Measurements from ENCODE around the gene DTNA.

Gene DTNA

DNA sequence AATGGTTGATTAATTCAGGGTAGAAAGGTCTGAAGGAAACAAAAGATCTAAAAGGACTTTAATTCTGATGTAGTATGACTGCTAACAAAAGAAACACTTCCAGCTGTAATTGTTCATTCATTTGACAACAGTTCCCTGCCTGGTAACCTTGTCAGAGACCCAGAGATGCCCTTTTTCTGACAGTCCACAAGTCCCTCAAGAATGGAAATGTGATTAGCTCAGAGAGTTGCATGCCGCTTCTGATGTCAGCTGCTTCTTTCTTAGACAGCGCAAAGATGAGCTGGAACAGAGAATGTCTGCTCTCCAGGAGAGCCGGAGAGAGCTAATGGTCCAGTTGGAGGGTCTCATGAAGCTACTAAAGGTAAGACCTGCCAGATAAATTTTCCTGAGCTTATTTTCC lies 153.6 kb downstream of the DTNA start:
- no peaks in the 10 kb centered on the region for H3K36me3 ChIP-seq (ENCODE audit: control insufficient read depth, low read length)
- H3K79me2 ChIP-seq (ENCODE audit: control insufficient read depth, low read length), result no peaks in the 10 kb centered on the region
- H3K9me3 ChIP-seq (ENCODE audit: control insufficient read depth, insufficient read depth, low read length), result no peaks in the 10 kb centered on the region
- H3K4me1 ChIP-seq (ENCODE audit: control insufficient read depth, low read length), result 0 out of 2 replicates have a peak, but pooled peaks cover 4% of the 10 kb centered on the region
- no peak overlapping the region for H3K27ac ChIP-seq (ENCODE audit: low read depth, low read length)
- no peaks in the 10 kb centered on the region for H3K27me3 ChIP-seq (ENCODE audit: control insufficient read depth, low read length)
- H3K4me2 ChIP-seq (ENCODE audit: low read length), result no peak overlapping the region
- H3K4me3 ChIP-seq (ENCODE audit: low read length), result no peak overlapping the region
- H4K20me1 ChIP-seq (ENCODE audit: control insufficient read depth, insufficient read depth, low read depth, low read length), result no peaks in the 10 kb centered on the region
- TF ChIP-seq EZH2phosphoT487 (IDR thresholded peaks at IDR 0.05; ENCODE audit: borderline replicate concordance, low read length), result no peak
- TF ChIP-seq, protein P1, sequence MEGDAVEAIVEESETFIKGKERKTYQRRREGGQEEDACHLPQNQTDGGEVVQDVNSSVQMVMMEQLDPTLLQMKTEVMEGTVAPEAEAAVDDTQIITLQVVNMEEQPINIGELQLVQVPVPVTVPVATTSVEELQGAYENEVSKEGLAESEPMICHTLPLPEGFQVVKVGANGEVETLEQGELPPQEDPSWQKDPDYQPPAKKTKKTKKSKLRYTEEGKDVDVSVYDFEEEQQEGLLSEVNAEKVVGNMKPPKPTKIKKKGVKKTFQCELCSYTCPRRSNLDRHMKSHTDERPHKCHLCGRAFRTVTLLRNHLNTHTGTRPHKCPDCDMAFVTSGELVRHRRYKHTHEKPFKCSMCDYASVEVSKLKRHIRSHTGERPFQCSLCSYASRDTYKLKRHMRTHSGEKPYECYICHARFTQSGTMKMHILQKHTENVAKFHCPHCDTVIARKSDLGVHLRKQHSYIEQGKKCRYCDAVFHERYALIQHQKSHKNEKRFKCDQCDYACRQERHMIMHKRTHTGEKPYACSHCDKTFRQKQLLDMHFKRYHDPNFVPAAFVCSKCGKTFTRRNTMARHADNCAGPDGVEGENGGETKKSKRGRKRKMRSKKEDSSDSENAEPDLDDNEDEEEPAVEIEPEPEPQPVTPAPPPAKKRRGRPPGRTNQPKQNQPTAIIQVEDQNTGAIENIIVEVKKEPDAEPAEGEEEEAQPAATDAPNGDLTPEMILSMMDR (IDR thresholded peaks at IDR 0.05; ENCODE audit: low read depth, low read length, poor library complexity, severe bottlenecking), result no peak
- H3F3A ChIP-seq (ENCODE audit: control insufficient read depth, insufficient read depth), result no peaks in the 10 kb centered on the region
- no peaks in the 10 kb centered on the region for H3K9me2 ChIP-seq (replicated peaks; ENCODE audit: control insufficient read depth, low read length)

DNA sequence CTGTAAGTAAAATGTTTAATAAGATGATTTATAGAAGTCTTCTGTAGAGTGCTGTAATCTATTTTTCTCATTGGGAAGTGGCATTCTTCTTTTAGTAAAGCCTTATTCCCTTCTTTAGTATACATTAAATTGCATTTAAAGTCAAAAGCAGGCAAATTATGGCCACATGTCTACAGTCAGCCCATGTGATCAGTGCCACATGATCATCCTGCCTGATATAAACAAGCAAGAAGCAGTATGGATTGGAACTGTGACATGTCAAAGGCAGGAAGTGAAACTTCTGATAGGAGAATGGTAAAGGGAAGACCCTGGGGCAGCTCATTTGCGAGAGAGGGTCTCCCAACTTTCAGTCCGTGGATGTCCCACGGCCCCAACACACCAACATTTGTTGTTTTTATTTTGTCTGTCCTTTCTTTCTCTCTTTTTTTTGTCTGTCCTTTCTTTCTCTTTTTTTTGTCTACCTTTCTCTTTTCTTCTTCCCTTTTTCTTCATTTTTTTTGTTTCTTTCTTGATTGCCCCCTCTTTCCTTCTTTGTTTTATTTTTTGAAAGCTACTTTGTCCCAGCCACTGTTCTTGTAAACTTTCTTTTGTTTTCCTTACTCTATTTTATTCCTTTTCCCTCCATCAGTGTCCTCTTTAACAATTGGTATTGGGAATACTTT lies 154.9 kb downstream of the DTNA start:
- no peak overlapping the region for H3K27ac ChIP-seq (ENCODE audit: low read depth, low read length)
- no peak overlapping the region for H3K4me3 ChIP-seq (ENCODE audit: low read length)
- H3K36me3 ChIP-seq (ENCODE audit: control insufficient read depth, low read length), result no peaks in the 10 kb centered on the region
- H3F3A ChIP-seq (ENCODE audit: control insufficient read depth, insufficient read depth), result no peaks in the 10 kb centered on the region
- 0 out of 2 replicates have a peak, but pooled peaks cover 4% of the 10 kb centered on the region for H3K4me1 ChIP-seq (ENCODE audit: control insufficient read depth, low read length)
- H3K4me2 ChIP-seq (ENCODE audit: low read length), result no peak overlapping the region
- H3K79me2 ChIP-seq (ENCODE audit: control insufficient read depth, low read length), result no peaks in the 10 kb centered on the region
- no peaks in the 10 kb centered on the region for H3K27me3 ChIP-seq (ENCODE audit: control insufficient read depth, low read length)
- no peaks in the 10 kb centered on the region for H3K9me3 ChIP-seq (ENCODE audit: control insufficient read depth, insufficient read depth, low read length)
- TF ChIP-seq EZH2phosphoT487 (IDR thresholded peaks at IDR 0.05; ENCODE audit: borderline replicate concordance, low read length), result no peak
- TF ChIP-seq, protein P1 (IDR thresholded peaks at IDR 0.05; ENCODE audit: low read depth, low read length, poor library complexity, severe bottlenecking), result no peak
- no peaks in the 10 kb centered on the region for H4K20me1 ChIP-seq (ENCODE audit: control insufficient read depth, insufficient read depth, low read depth, low read length)
- no peaks in the 10 kb centered on the region for H3K9me2 ChIP-seq (replicated peaks; ENCODE audit: control insufficient read depth, low read length)

DNA sequence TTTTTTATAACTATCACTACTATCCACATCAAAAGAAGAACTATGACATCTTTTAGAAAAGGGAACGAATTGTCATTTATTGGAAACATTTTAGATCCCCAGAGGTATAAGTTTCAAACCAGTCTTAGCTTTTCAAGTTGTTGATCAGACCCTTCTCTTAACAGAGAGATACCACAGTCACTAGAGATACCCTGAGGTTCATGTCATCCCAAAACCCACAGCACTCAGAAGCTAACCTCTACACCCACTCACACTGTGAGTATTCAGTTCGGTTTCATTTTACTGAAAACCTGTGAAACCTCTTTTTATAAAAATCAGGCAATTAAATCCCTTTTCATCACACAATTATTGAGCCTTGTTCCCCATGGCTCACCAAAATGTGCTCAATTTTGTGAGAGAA lies 156.2 kb downstream of the DTNA start:
- Histone ChIP-seq H3K27me3 (ENCODE audit: control insufficient read depth, low read length) (no peaks in the 10 kb centered on the region), H3K4me1 (ENCODE audit: control insufficient read depth, low read length) (0 out of 2 replicates have a peak, but pooled peaks cover 4% of the 10 kb centered on the region), H3F3A (ENCODE audit: control insufficient read depth, insufficient read depth) (no peaks in the 10 kb centered on the region), H3K27ac (ENCODE audit: low read depth, low read length) (no peak overlapping the region), H4K20me1 (ENCODE audit: control insufficient read depth, insufficient read depth, low read depth, low read length) (no peaks in the 10 kb centered on the region), H3K4me2 (ENCODE audit: low read length) (no peak overlapping the region), H3K79me2 (ENCODE audit: control insufficient read depth, low read length) (no peaks in the 10 kb centered on the region), H3K9me2 (replicated peaks; ENCODE audit: control insufficient read depth, low read length) (no peaks in the 10 kb centered on the region), H3K9me3 (ENCODE audit: control insufficient read depth, insufficient read depth, low read length) (no peaks in the 10 kb centered on the region), H3K36me3 (ENCODE audit: control insufficient read depth, low read length) (no peaks in the 10 kb centered on the region), H3K4me3 (ENCODE audit: low read length) (no peak overlapping the region)
- no peak for TF ChIP-seq EZH2phosphoT487 (IDR thresholded peaks at IDR 0.05; ENCODE audit: borderline replicate concordance, low read length)
- TF ChIP-seq, protein P1 (IDR thresholded peaks at IDR 0.05; ENCODE audit: low read depth, low read length, poor library complexity, severe bottlenecking), result no peak

Data from DOHH2 (cell line).